MCF 10A (cell line): ENCODE data around the gene NECTIN4. TPM values are rescaled to one million over a fixed set of nuclear protein-coding genes. Genes with fewer than 3 reads are reported as not detected.
A peak's percentile ranks its signal among the peaks of the same experiment; 100 is the strongest.

ENCODE experiments used
- BruUV-seq: library from RNA; stranded (reverse); fragments of 400-500 nt; replicated peaks from 2 replicates; lab custom pipeline; 2021; lab: Mats Ljungman, UMichigan
- CTCF ChIA-PET: fragments of 300-600 bp; sonication (Branson Sonifier 250); formaldehyde crosslinking; extraction: SDS; loops from one replicate; lab custom pipeline; 2021; ENCODE audit warnings: antibody characterized with exemption, inconsistent platforms; lab: Yijun Ruan, JAX
- POLR2A ChIA-PET: fragments of 300-600, 350-650 bp; sonication (Branson Sonifier 250); formaldehyde crosslinking; extraction: SDS; loops from one replicate; lab custom pipeline; 2020; ENCODE audit warnings: antibody characterized with exemption, inconsistent platforms; lab: Yijun Ruan, JAX
- DNase-seq: peaks from one replicate; pipeline ENCODE4 v3.0.0-alpha.2; 2018; ENCODE audit not compliant: unreplicated experiment
- H3K27ac Mint-ChIP-seq: one replicate; pipeline ENCODE4 v1.8.0; 2022; ENCODE audit warnings: mild to moderate bottlenecking, low read depth, mixed read lengths; ENCODE audit not compliant: unreplicated experiment
- H3K27me3 Mint-ChIP-seq: one replicate; pipeline ENCODE4 v1.8.0; 2022; ENCODE audit warnings: mixed read lengths; ENCODE audit not compliant: insufficient read depth, unreplicated experiment
- H3K36me3 Mint-ChIP-seq: one replicate; pipeline ENCODE4 v1.8.0; 2022; ENCODE audit warnings: mild to moderate bottlenecking, moderate library complexity, mixed read lengths; ENCODE audit not compliant: insufficient read depth, unreplicated experiment
- H3K4me1 Mint-ChIP-seq: one replicate; pipeline ENCODE4 v1.8.0; 2022; ENCODE audit warnings: mixed read lengths; ENCODE audit not compliant: insufficient read depth, unreplicated experiment
- H3K4me3 Mint-ChIP-seq: one replicate; pipeline ENCODE4 v1.8.0; 2022; ENCODE audit warnings: mild to moderate bottlenecking, moderate library complexity, mixed read lengths; ENCODE audit not compliant: unreplicated experiment
- H3K9me3 Mint-ChIP-seq: one replicate; pipeline ENCODE4 v1.8.0; 2022; ENCODE audit warnings: mixed read lengths; ENCODE audit not compliant: unreplicated experiment
- CTCF ChIP-seq: fragments of 200-600 bp; IDR thresholded peaks from one replicate; pipeline ENCODE4 v1.8.0; 2022; ENCODE audit warnings: antibody characterized with exemption, mild to moderate bottlenecking; ENCODE audit not compliant: unreplicated experiment
- intact Hi-C: fragments of 100-400 bp; cut with micrococcal nuclease; formaldehyde crosslinking; loops from 2 replicates; pipeline ENCODE4 v1.14.1; 2022
- total RNA-seq: library from RNA; stranded (reverse); gene quantifications from 2 replicates; pipeline ENCODE4 v1.2.3, GENCODE V29; 2022

NECTIN4 gene
- total RNA-seq, 1 experiment from 2014 or later, result 7.0 TPM

- Mint-ChIP-seq H3K9me3 (no peaks in the 10 kb centered on the region), H3K4me3 (no peak overlapping the region), H3K4me1 (peaks cover 29% of the 10 kb centered on the region), H3K36me3 (peaks cover 85% of the 10 kb centered on the region), H3K27ac (no peak overlapping the region), H3K27me3 (no peaks in the 10 kb centered on the region)
- POLR2A ChIA-PET, result interaction anchor here (0.6 to 2.2 kb wide), 11 partner anchors 8 to 170 kb away, joined by 3 to 17 read pairs (median 4); partner anchors contain the start of genes F11R and USF1
- CTCF ChIA-PET, result interaction anchor here (0.6 to 1.5 kb wide), 16 partner anchors 11 to 287 kb away, joined by 3 to 5 read pairs (median 3); partner anchors contain the start of genes DEDD and USF1
- intact Hi-C loops, result no loop called here
- BruUV-seq, result no TSS peak
- no peak for DNase-seq
- no peak for TF ChIP-seq CTCF
These were observed 32.5 kb upstream of the NECTIN4 start for GRCh38 chr1:161121834-161122233.

GRCh38 chr1:161121042-161121650, 31.8 kb upstream of the NECTIN4 start:
- no TSS peak for BruUV-seq
- no peaks in the 10 kb centered on the region for H3K27me3 Mint-ChIP-seq
- no peak overlapping the region for H3K4me3 Mint-ChIP-seq
- peaks cover 78% of the 10 kb centered on the region for H3K36me3 Mint-ChIP-seq
- TF ChIP-seq CTCF, result no peak
- intact Hi-C loops, result no loop called here
- peaks cover 30% of the 10 kb centered on the region for H3K4me1 Mint-ChIP-seq
- no peak overlapping the region for H3K27ac Mint-ChIP-seq
- DNase-seq, result no peak
- CTCF ChIA-PET, result interaction anchor here (0.5 to 1.5 kb wide), 11 partner anchors 18 to 398 kb away, joined by 3 to 5 read pairs (median 3); no protein-coding TSS in a partner anchor
- H3K9me3 Mint-ChIP-seq, result no peaks in the 10 kb centered on the region
- POLR2A ChIA-PET, result interaction anchor here (1.1 to 2.2 kb wide), 5 partner anchors 16 to 169 kb away, joined by 4 to 17 read pairs (median 4); partner anchors contain the start of gene F11R

GRCh38 chr1:161119092-161119903, 29.9 kb upstream of the NECTIN4 start:
- H3K36me3 Mint-ChIP-seq, result peaks cover 76% of the 10 kb centered on the region
- H3K27ac Mint-ChIP-seq, result peak overlapping the region; percentile 95
- TF ChIP-seq CTCF, result peak; percentile 43
- H3K4me1 Mint-ChIP-seq, result peaks cover 39% of the 10 kb centered on the region
- H3K9me3 Mint-ChIP-seq, result no peaks in the 10 kb centered on the region
- POLR2A ChIA-PET, result interaction anchor here (0.9 to 6.9 kb wide), 9 partner anchors 22 to 174 kb away, joined by 4 to 112 read pairs (median 29); partner anchors contain the start of genes F11R, KLHDC9, PPOX and UFC1
- intact Hi-C loops, result loop anchor here (2.0 kb wide), 1 partner anchor 48 kb away; the partner anchor contains the start of gene PPOX
- no peaks in the 10 kb centered on the region for H3K27me3 Mint-ChIP-seq
- peak; percentile 90 for DNase-seq
- BruUV-seq, result no TSS peak
- CTCF ChIA-PET, result interaction anchor here (0.6 to 2.5 kb wide), 7 partner anchors 14 to 58 kb away, joined by 3 to 6 read pairs (median 4); no protein-coding TSS in a partner anchor
- peak overlapping the region; percentile 97 for H3K4me3 Mint-ChIP-seq
